Measurements from ENCODE around the gene RNF19B. TPM values are rescaled to one million over a fixed set of nuclear protein-coding genes. Genes with fewer than 3 reads are reported as not detected.

RNF19B gene
- total and polyA plus RNA-seq, 2 experiments from 2014 or later, result 15.8 to 17.8 TPM

- H3K4me1 ChIP-seq (ENCODE audit: low read depth), result no peaks in the 10 kb centered on the region
- no peaks in the 10 kb centered on the region for H3K36me3 ChIP-seq
- TF ChIP-seq CTCF (IDR thresholded peaks at IDR 0.05; ENCODE audit: low read depth, low read length), result no peak
- no peak overlapping the region for H3K4me3 ChIP-seq
- peaks cover 75% of the 10 kb centered on the region for H3K27me3 ChIP-seq
- no peak for DNase-seq (ENCODE audit: low read depth in 1 of 2, low spot score in 1 of 2)
- no peak overlapping the region for H3K27ac ChIP-seq
- H3K9me3 ChIP-seq (ENCODE audit: low read depth), result no peaks in the 10 kb centered on the region
These were observed 77.0 kb downstream of the RNF19B start for GRCh38 chr1:32887623-32888022.

GRCh38 chr1:32886828-32887414 lies 77.7 kb downstream of the RNF19B start:
- no peak overlapping the region for H3K27ac ChIP-seq
- no peak for DNase-seq (ENCODE audit: low read depth in 1 of 2, low spot score in 1 of 2)
- H3K27me3 ChIP-seq, result peaks cover 68% of the 10 kb centered on the region
- no peaks in the 10 kb centered on the region for H3K4me1 ChIP-seq (ENCODE audit: low read depth)
- TF ChIP-seq CTCF (IDR thresholded peaks at IDR 0.05; ENCODE audit: low read depth, low read length), result no peak
- no peaks in the 10 kb centered on the region for H3K36me3 ChIP-seq
- no peaks in the 10 kb centered on the region for H3K9me3 ChIP-seq (ENCODE audit: low read depth)
- H3K4me3 ChIP-seq, result no peak overlapping the region

Other genes starting within 250 kb of the RNF19B start
- 77.9 and 80.3 TPM in 2 replicates for gene YARS1, start 147.5 kb downstream of the RNF19B start, total RNA-seq
- 125 and 167 TPM in 2 replicates for gene YARS1, start 147.5 kb downstream of the RNF19B start, polyA plus RNA-seq
- gene S100PBP, start 147.2 kb downstream of the RNF19B start, total RNA-seq, result 23.0 and 40.5 TPM in 2 replicates
- 30.5 and 37.4 TPM in 2 replicates for gene S100PBP, start 147.2 kb downstream of the RNF19B start, polyA plus RNA-seq
- gene FNDC5, start 93.9 kb downstream of the RNF19B start, total RNA-seq, result 34.2 and 40.7 TPM in 2 replicates
- 18.0 and 37.4 TPM in 2 replicates for gene FNDC5, start 93.9 kb downstream of the RNF19B start, polyA plus RNA-seq
- 3.7 TPM in 1 of 2 replicates, not detected in the other for gene HPCA, start 78.3 kb downstream of the RNF19B start, total RNA-seq
- 1.6 TPM in 1 of 2 replicates, not detected in the other for gene HPCA, start 78.3 kb downstream of the RNF19B start, polyA plus RNA-seq
- gene TMEM54, start 63.4 kb downstream of the RNF19B start, total RNA-seq, result 30.3 and 61.6 TPM in 2 replicates
- 17.1 and 41.4 TPM in 2 replicates for gene TMEM54, start 63.4 kb downstream of the RNF19B start, polyA plus RNA-seq
- gene AK2, start 72.1 kb upstream of the RNF19B start, total RNA-seq, result 201 and 263 TPM in 2 replicates
- 264 and 281 TPM in 2 replicates for gene AK2, start 72.1 kb upstream of the RNF19B start, polyA plus RNA-seq
- gene AZIN2, start 116.3 kb upstream of the RNF19B start, total RNA-seq, result 7.7 and 9.7 TPM in 2 replicates
- gene AZIN2, start 116.3 kb upstream of the RNF19B start, polyA plus RNA-seq, result 13.4 and 18.6 TPM in 2 replicates
- gene TRIM62, start 217.2 kb upstream of the RNF19B start, total RNA-seq, result 5.8 and 6.3 TPM in 2 replicates
- gene TRIM62, start 217.2 kb upstream of the RNF19B start, polyA plus RNA-seq, result 2.4 and 3.1 TPM in 2 replicates